HFFc6 (cell line): ENCODE results near the gene PHACTR1. TPM values are rescaled to one million over a fixed set of nuclear protein-coding genes. Genes with fewer than 3 reads are reported as not detected.

ENCODE experiments used
- DNase-seq: peaks from one replicate; pipeline ENCODE4 v3.0.0-alpha.2; 2018
- H3K27ac Mint-ChIP-seq: 2 replicates; pipeline ENCODE4 v1.8.0; 2020; ENCODE audit warnings: mild to moderate bottlenecking, mixed read lengths
- H3K27me3 Mint-ChIP-seq: 2 replicates; pipeline ENCODE4 v1.8.0; 2021; ENCODE audit warnings: mild to moderate bottlenecking, moderate library complexity, mixed read lengths; ENCODE audit not compliant: insufficient read depth
- H3K36me3 Mint-ChIP-seq: 2 replicates; pipeline ENCODE4 v1.8.0; 2021; ENCODE audit warnings: low read depth, mixed read lengths
- H3K4me1 Mint-ChIP-seq: 2 replicates; pipeline ENCODE4 v1.8.0; 2020; ENCODE audit warnings: low read depth, mixed read lengths
- H3K4me3 Mint-ChIP-seq: 2 replicates; pipeline ENCODE4 v1.8.0; 2020; ENCODE audit warnings: mild to moderate bottlenecking, moderate library complexity, mixed read lengths
- H3K9me3 Mint-ChIP-seq: 2 replicates; pipeline ENCODE4 v1.8.0; 2020; ENCODE audit warnings: mild to moderate bottlenecking, mixed read lengths
- total RNA-seq, 6 experiments: library from RNA; stranded (reverse); fragmentation: NEBNext Ultra II Directional; extraction: Animal tissue kit (Norgen Biotek cat#: 25700); gene quantifications; 2 replicates in 1 of 6; 3 replicates in 5 of 6; pipeline ENCODE4 v1.2.3, GENCODE V29; 2021
- TF ChIP-seq, protein P1 (sequence below): fragments of 200-600 bp; sonication (generic); IDR thresholded peaks from 2 replicates; pipeline ENCODE4 v1.5.0; 2021; ENCODE audit warnings: antibody characterized with exemption, mild to moderate bottlenecking

Gene PHACTR1
- total RNA-seq, 6 experiments from 2014 or later: 2.5 to 4.7 (median 3.9) TPM

DNA sequence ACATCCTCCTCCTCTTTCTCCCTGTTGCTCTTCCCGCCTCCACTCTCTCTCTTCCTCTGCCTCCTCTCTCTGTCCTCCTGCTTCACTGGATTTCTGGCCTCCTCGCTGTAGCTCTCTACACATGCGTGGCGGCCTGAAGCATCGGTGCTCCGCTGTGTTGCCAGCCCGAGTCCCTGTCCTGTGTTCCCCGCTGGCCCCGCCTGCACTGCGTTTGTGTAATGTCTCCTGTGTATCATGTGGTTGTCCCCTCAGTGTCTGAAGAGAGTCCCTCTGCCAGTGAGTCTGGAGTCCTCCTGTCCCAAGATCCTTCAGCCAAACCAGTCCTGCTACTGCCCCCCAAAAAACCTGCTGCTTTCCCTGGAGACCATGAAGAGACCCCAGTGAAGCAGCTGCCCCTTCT, 468.0 kb downstream of the PHACTR1 start:
- Mint-ChIP-seq H3K36me3 (no peaks in the 10 kb centered on the region), H3K9me3 (no peaks in the 10 kb centered on the region), H3K4me3 (no peak overlapping the region), H3K4me1 (no peaks in the 10 kb centered on the region), H3K27me3 (no peaks in the 10 kb centered on the region; the same call in 1 of the 2 replicates), H3K27ac (no peak overlapping the region)
- no peak for DNase-seq
- TF ChIP-seq, protein P1, sequence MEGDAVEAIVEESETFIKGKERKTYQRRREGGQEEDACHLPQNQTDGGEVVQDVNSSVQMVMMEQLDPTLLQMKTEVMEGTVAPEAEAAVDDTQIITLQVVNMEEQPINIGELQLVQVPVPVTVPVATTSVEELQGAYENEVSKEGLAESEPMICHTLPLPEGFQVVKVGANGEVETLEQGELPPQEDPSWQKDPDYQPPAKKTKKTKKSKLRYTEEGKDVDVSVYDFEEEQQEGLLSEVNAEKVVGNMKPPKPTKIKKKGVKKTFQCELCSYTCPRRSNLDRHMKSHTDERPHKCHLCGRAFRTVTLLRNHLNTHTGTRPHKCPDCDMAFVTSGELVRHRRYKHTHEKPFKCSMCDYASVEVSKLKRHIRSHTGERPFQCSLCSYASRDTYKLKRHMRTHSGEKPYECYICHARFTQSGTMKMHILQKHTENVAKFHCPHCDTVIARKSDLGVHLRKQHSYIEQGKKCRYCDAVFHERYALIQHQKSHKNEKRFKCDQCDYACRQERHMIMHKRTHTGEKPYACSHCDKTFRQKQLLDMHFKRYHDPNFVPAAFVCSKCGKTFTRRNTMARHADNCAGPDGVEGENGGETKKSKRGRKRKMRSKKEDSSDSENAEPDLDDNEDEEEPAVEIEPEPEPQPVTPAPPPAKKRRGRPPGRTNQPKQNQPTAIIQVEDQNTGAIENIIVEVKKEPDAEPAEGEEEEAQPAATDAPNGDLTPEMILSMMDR: no peak

- H3K4me3 Mint-ChIP-seq: no peak overlapping the region
- H3K9me3 Mint-ChIP-seq: no peaks in the 10 kb centered on the region
- no peaks in the 10 kb centered on the region; the same call in 1 of the 2 replicates for H3K27me3 Mint-ChIP-seq
- DNase-seq: no peak
- H3K36me3 Mint-ChIP-seq: no peaks in the 10 kb centered on the region
- peaks cover 7% of the 10 kb centered on the region for H3K4me1 Mint-ChIP-seq
- no peak overlapping the region for H3K27ac Mint-ChIP-seq
- TF ChIP-seq, protein P1: no peak
Observed at GRCh38 chr6:13186861-13187260, 470.3 kb downstream of the PHACTR1 start.

- Mint-ChIP-seq H3K27me3 (no peaks in the 10 kb centered on the region; the same call in 1 of the 2 replicates), H3K4me3 (no peak overlapping the region), H3K9me3 (no peaks in the 10 kb centered on the region), H3K36me3 (no peaks in the 10 kb centered on the region), H3K4me1 (peaks cover 7% of the 10 kb centered on the region), H3K27ac (no peak overlapping the region)
- TF ChIP-seq, protein P1: no peak
- DNase-seq: no peak
Observed at GRCh38 chr6:13187692-13188091, 471.1 kb downstream of the PHACTR1 start.

GRCh38 chr6:13188306-13188705, 471.7 kb downstream of the PHACTR1 start:
- H3K4me1 Mint-ChIP-seq: peaks cover 7% of the 10 kb centered on the region
- H3K36me3 Mint-ChIP-seq: no peaks in the 10 kb centered on the region
- TF ChIP-seq, protein P1: no peak

GRCh38 chr6:13189710-13190109, 473.1 kb downstream of the PHACTR1 start:
- Mint-ChIP-seq H3K4me1 (peaks cover 13% of the 10 kb centered on the region), H3K9me3 (no peaks in the 10 kb centered on the region), H3K27me3 (no peaks in the 10 kb centered on the region; the same call in 1 of the 2 replicates), H3K27ac (no peak overlapping the region), H3K4me3 (no peak overlapping the region), H3K36me3 (no peaks in the 10 kb centered on the region)
- no peak for DNase-seq
- TF ChIP-seq, protein P1: no peak

More at GRCh38 chr6:13188306-13188705, 471.7 kb downstream of the PHACTR1 start:
- Mint-ChIP-seq H3K27me3 (no peaks in the 10 kb centered on the region; the same call in 1 of the 2 replicates), H3K4me3 (no peak overlapping the region), H3K27ac (no peak overlapping the region), H3K9me3 (no peaks in the 10 kb centered on the region)
- DNase-seq: no peak

- Mint-ChIP-seq H3K4me3 (no peak overlapping the region), H3K4me1 (peaks cover 18% of the 10 kb centered on the region), H3K36me3 (no peaks in the 10 kb centered on the region), H3K27ac (no peak overlapping the region), H3K27me3 (no peaks in the 10 kb centered on the region; the same call in 1 of the 2 replicates), H3K9me3 (no peaks in the 10 kb centered on the region)
- no peak for DNase-seq
- TF ChIP-seq, protein P1: no peak
Observed at GRCh38 chr6:13190376-13190775, 473.8 kb downstream of the PHACTR1 start.
